Measurements from ENCODE around the gene MKLN1.

- no peak for TF ChIP-seq CTCF (IDR thresholded peaks at IDR 0.05)
- no peak for TF ChIP-seq EZH2 (IDR thresholded peaks at IDR 0.05; ENCODE audit: borderline replicate concordance, insufficient read depth, low read depth, low read length, poor library complexity, severe bottlenecking)
Measured at GRCh38 chr7:131404226-131404911, 76.7 kb downstream of the MKLN1 start.

Measured in B cell (primary cell).